BLaER1 (cell line): ENCODE data around the gene NR3C1.

ENCODE experiments used
- H3K27ac ChIP-seq: shearing (Covaris generic); formaldehyde crosslinking; 2 replicates; pipeline ENCODE4 v1.8.1; 2022
- H3K27me3 ChIP-seq: shearing (Covaris generic); formaldehyde crosslinking; 2 replicates; pipeline ENCODE4 v1.8.1; 2022
- H3K36me3 ChIP-seq: shearing (Covaris generic); formaldehyde crosslinking; 2 replicates; pipeline ENCODE4 v1.8.1; 2022
- H3K4me1 ChIP-seq: shearing (Covaris generic); formaldehyde crosslinking; 2 replicates; pipeline ENCODE4 v1.8.1; 2022
- H3K4me2 ChIP-seq: shearing (Covaris generic); formaldehyde crosslinking; 2 replicates; pipeline ENCODE4 v1.8.1; 2022
- H3K4me3 ChIP-seq: shearing (Covaris generic); formaldehyde crosslinking; 2 replicates; pipeline ENCODE4 v1.8.1; 2022
- H3K9ac ChIP-seq: shearing (Covaris generic); formaldehyde crosslinking; 2 replicates; pipeline ENCODE4 v1.8.1; 2022
- H3K9me3 ChIP-seq: shearing (Covaris generic); formaldehyde crosslinking; 2 replicates; pipeline ENCODE4 v1.8.1; 2022
- H4K20me1 ChIP-seq: shearing (Covaris generic); formaldehyde crosslinking; 2 replicates; pipeline ENCODE4 v1.8.1; 2022
- Cebpa-rat ChIP-seq: shearing (Covaris generic); IDR thresholded peaks from 2 replicates; pipeline ENCODE4 v1.8.1; 2022

NR3C1 gene

GRCh38 chr5:143390941-143391340 is 12.5 kb downstream of the NR3C1 start:
- Histone ChIP-seq H3K9ac (no peak overlapping the region), H3K27ac (no peak overlapping the region), H3K4me1 (peaks cover 15% of the 10 kb centered on the region), H4K20me1 (peaks cover 98% of the 10 kb centered on the region), H3K9me3 (peaks cover 41% of the 10 kb centered on the region), H3K4me3 (no peak overlapping the region), H3K36me3 (peaks cover 46% of the 10 kb centered on the region), H3K4me2 (no peak overlapping the region), H3K27me3 (no peaks in the 10 kb centered on the region)
- no peak for TF ChIP-seq Cebpa-rat

DNA sequence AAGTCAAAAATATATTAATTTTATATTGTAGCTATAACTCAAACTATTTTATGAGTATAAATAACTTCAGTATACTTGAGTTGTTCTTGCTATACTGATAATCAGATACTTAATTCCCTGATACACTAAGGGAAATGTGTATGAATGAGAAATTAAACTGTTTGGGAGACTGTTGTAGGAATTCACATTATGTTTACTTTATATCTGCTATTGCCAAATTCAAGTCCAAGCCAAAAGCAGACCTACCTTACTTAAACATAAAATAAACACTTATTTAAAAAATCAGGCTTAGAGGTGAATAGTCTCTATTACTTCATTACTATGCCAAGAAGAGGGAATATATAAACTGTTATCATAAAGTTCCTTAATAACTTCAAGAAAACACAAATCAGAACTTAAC is 13.2 kb downstream of the NR3C1 start:
- Histone ChIP-seq H3K27ac (no peak overlapping the region), H3K9me3 (peaks cover 48% of the 10 kb centered on the region), H3K4me1 (peaks cover 8% of the 10 kb centered on the region), H3K36me3 (peaks cover 53% of the 10 kb centered on the region), H3K9ac (no peak overlapping the region), H3K4me3 (no peak overlapping the region), H4K20me1 (peaks cover 98% of the 10 kb centered on the region), H3K4me2 (no peak overlapping the region), H3K27me3 (no peaks in the 10 kb centered on the region)
- no peak for TF ChIP-seq Cebpa-rat

DNA sequence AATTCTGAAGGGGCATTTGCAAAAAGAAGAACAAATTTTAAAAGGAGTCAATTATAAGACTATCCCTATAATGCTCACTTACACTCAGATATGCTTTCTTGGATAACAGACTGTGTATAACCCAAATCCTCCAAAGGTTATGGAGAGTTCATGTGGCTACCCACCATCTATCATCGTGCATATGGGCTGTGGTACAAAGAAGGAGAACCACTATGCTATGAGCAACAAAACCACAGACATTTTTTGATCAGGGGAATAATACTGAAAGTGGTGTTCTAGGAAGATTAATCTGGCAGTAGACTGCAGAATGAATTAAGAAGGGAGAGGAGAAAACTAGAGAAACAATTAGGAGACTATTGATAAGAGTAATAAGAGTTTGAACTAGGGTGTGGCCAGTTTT is 16.8 kb downstream of the NR3C1 start:
- Histone ChIP-seq H3K4me3 (no peak overlapping the region), H3K27ac (no peak overlapping the region), H3K4me1 (no peaks in the 10 kb centered on the region), H3K9ac (no peak overlapping the region), H3K9me3 (peaks cover 81% of the 10 kb centered on the region), H3K27me3 (no peaks in the 10 kb centered on the region), H3K4me2 (no peak overlapping the region), H3K36me3 (peaks cover 79% of the 10 kb centered on the region), H4K20me1 (peaks cover 98% of the 10 kb centered on the region)
- no peak for TF ChIP-seq Cebpa-rat

DNA sequence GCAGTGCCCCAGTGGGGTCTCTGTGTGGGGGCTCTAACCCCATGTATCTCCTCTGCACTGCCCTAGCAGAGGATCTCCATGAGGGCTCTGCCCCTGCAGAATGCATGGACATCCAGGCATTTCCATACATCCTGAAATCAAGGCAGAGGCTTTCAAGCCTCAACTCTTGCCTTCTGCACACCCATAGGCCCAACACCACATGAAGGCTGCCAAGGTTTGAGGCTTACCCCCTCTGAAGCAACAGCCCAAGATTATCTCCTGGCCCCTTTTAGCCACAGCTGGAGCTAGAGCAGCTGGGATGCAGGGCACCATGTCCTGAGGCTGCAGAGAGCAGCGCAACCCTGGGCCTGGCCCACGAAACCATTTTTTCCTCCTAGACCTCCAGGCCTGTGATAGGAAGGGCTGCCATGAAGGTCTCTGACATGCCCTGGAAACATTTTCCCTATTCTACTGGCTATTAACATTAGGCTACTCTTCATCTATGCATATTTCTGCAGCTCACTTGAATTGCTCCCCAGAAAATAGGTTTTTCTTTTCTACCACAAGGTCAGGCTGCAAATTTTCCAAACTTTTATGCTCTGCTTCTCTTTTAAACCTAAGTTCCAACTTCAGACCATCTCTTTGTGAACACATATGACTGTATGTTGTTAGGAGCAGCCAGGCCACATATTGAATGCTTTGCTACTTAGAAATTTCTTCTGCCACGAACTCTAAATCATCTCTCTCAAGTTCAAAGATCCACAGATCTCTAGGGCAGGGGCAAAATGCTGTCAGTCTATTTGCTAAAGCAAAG is 18.4 kb downstream of the NR3C1 start:
- Histone ChIP-seq H4K20me1 (peaks cover 98% of the 10 kb centered on the region), H3K4me2 (no peak overlapping the region), H3K27ac (no peak overlapping the region), H3K4me3 (peak overlapping the region; percentile 28; the same call in 1 of the 2 replicates), H3K9me3 (peaks cover 85% of the 10 kb centered on the region), H3K9ac (no peak overlapping the region), H3K4me1 (no peaks in the 10 kb centered on the region), H3K36me3 (peaks cover 80% of the 10 kb centered on the region), H3K27me3 (no peaks in the 10 kb centered on the region)
- TF ChIP-seq Cebpa-rat = no peak

DNA sequence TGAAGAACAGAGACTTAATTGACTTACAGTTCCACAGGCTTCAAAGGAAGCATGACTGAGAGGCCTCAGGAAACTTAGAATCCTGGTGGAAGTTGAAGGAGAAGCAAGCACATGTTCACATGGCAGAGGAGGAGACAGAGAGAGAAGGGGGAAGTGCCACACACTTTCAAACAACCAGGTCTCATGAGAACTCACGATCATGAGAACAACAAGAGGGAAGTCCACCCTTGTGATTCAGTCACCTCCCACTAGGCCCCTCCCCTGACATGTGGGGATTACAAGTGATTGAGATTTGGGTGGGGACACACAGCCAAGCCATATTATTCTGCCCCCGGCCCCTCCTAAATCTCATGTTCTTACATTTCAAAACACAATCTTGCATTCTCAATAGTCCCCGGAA is 19.5 kb downstream of the NR3C1 start:
- H3K4me2 ChIP-seq = no peak overlapping the region
- peaks cover 79% of the 10 kb centered on the region for H3K36me3 ChIP-seq
- peaks cover 76% of the 10 kb centered on the region for H3K9me3 ChIP-seq
- H3K4me1 ChIP-seq = no peaks in the 10 kb centered on the region
- H3K9ac ChIP-seq = no peak overlapping the region
- H4K20me1 ChIP-seq = peaks cover 98% of the 10 kb centered on the region
- H3K27ac ChIP-seq = no peak overlapping the region
- H3K27me3 ChIP-seq = no peaks in the 10 kb centered on the region
- no peak overlapping the region for H3K4me3 ChIP-seq
- TF ChIP-seq Cebpa-rat = no peak

GRCh38 chr5:143379606-143380005 is 23.9 kb downstream of the NR3C1 start:
- H3K27ac ChIP-seq = no peak overlapping the region
- H3K9me3 ChIP-seq = peaks cover 38% of the 10 kb centered on the region
- TF ChIP-seq Cebpa-rat = no peak
- H3K27me3 ChIP-seq = no peaks in the 10 kb centered on the region
- peaks cover 100% of the 10 kb centered on the region for H4K20me1 ChIP-seq
- H3K9ac ChIP-seq = no peak overlapping the region
- peaks cover 63% of the 10 kb centered on the region for H3K36me3 ChIP-seq
- no peaks in the 10 kb centered on the region for H3K4me1 ChIP-seq
- H3K4me2 ChIP-seq = no peak overlapping the region
- no peak overlapping the region for H3K4me3 ChIP-seq

- Histone ChIP-seq H3K4me3 (no peak overlapping the region), H3K4me1 (no peaks in the 10 kb centered on the region), H3K27me3 (no peaks in the 10 kb centered on the region), H3K9ac (no peak overlapping the region), H4K20me1 (peaks cover 100% of the 10 kb centered on the region), H3K27ac (no peak overlapping the region), H3K36me3 (peaks cover 51% of the 10 kb centered on the region), H3K9me3 (peaks cover 19% of the 10 kb centered on the region; the same call in 1 of the 2 replicates), H3K4me2 (no peak overlapping the region)
- TF ChIP-seq Cebpa-rat = no peak
Observed at GRCh38 chr5:143376911-143377813, 26.3 kb downstream of the NR3C1 start.

- H3K27ac ChIP-seq = no peak overlapping the region
- no peak for TF ChIP-seq Cebpa-rat
- H4K20me1 ChIP-seq = peaks cover 100% of the 10 kb centered on the region
- no peaks in the 10 kb centered on the region for H3K27me3 ChIP-seq
- H3K9me3 ChIP-seq = peaks cover 11% of the 10 kb centered on the region; the same call in 1 of the 2 replicates
- H3K9ac ChIP-seq = no peak overlapping the region
- no peaks in the 10 kb centered on the region for H3K4me1 ChIP-seq
- H3K4me3 ChIP-seq = no peak overlapping the region
- H3K36me3 ChIP-seq = peaks cover 56% of the 10 kb centered on the region
- no peak overlapping the region for H3K4me2 ChIP-seq
Observed at GRCh38 chr5:143376195-143376779, 27.2 kb downstream of the NR3C1 start.

DNA sequence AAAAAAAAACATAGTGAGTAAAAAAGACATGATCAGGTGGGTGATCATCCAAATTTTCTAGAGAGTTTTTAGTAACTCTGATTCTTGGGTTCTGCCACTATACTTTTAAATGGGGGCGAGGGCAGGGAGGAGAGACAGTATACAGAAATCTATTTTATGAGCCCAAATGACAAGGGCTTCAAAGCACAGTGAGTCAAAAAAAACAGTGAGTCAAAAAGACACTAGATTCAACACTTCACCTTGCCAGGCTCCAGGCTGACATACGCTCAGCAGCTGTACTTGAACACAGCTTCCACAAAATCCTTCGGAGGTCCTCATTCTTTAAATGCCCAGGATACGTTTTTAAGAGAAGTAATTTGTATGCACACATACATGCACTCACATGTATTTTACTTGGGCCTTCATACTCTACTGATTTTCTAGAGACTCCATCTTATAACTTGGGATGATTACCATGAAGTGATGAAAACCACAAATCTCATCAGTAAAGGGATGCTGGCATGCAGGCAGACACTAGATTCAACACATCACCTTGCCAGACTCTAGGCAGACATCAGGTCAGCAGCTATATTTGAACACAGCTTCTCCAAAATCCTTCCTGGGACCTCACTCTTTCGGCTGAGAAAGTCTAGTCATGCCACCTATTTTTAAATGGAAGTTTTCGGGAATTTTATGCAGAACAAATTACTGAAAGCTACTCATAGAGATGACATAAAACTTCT is 28.8 kb downstream of the NR3C1 start:
- Histone ChIP-seq H4K20me1 (peaks cover 100% of the 10 kb centered on the region), H3K4me2 (no peak overlapping the region), H3K4me1 (no peaks in the 10 kb centered on the region), H3K36me3 (peaks cover 67% of the 10 kb centered on the region), H3K9ac (no peak overlapping the region), H3K27ac (no peak overlapping the region), H3K4me3 (no peak overlapping the region), H3K9me3 (0 out of 2 replicates have a peak, but pooled peaks cover 20% of the 10 kb centered on the region), H3K27me3 (no peaks in the 10 kb centered on the region)
- TF ChIP-seq Cebpa-rat = no peak
